22Rv1 (cell line): ENCODE measurements around the gene APLF.

Experiments
- ZFX ChIP-seq: fragments of 450-650 bp; IDR thresholded peaks from 2 replicates; pipeline ENCODE4 v1.6.1; 2017; ENCODE audit warnings: antibody characterized with exemption, borderline replicate concordance
- TF ChIP-seq, protein P1 (sequence below): fragments of 450-650 bp; IDR thresholded peaks from 2 replicates; pipeline ENCODE4 v1.5.1; 2017; ENCODE audit warnings: mild to moderate bottlenecking

DNA sequence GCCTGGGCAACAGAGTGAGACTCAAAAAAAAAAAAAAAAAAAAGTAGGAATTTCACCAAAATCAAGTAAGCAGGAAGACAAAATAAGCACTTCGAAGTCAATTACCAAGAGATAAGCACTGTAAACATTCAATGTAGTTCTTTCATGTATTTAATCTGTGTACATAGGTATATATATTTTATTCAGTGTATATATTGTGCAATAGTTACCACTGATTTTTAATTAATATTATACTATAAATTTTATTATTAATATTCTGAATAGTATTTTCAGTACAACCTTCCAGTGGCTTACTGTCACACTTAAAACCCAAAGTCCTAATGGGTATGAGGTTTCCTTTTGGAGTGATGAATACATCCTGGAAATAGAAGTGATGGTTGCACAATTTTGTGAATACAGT lies 9.1 kb downstream of the APLF start:
- TF ChIP-seq, protein P1, sequence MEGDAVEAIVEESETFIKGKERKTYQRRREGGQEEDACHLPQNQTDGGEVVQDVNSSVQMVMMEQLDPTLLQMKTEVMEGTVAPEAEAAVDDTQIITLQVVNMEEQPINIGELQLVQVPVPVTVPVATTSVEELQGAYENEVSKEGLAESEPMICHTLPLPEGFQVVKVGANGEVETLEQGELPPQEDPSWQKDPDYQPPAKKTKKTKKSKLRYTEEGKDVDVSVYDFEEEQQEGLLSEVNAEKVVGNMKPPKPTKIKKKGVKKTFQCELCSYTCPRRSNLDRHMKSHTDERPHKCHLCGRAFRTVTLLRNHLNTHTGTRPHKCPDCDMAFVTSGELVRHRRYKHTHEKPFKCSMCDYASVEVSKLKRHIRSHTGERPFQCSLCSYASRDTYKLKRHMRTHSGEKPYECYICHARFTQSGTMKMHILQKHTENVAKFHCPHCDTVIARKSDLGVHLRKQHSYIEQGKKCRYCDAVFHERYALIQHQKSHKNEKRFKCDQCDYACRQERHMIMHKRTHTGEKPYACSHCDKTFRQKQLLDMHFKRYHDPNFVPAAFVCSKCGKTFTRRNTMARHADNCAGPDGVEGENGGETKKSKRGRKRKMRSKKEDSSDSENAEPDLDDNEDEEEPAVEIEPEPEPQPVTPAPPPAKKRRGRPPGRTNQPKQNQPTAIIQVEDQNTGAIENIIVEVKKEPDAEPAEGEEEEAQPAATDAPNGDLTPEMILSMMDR = no peak
- no peak for TF ChIP-seq ZFX
